Measurements from ENCODE around the gene SV2C. TPM values are rescaled to one million over a fixed set of nuclear protein-coding genes. Genes with fewer than 3 reads are reported as not detected.

SV2C gene
- total and polyA plus RNA-seq, 2 of the 13 experiments (the other 11 are each of a cell fraction or from before 2014, with no cell fraction given), result not detected

- CTCF ChIA-PET (ENCODE audit: low intra/inter-chr PET ratio, low total read pairs), result no interaction called here
- 17% methylated on average over 8 of the region's 8 CpGs for WGBS (ENCODE audit: low lambda C conversion rate)
- POLR2A ChIA-PET, result no interaction called here
- DNase-seq (ENCODE audit: low spot score) (no peak), FAIRE-seq (no peak), ATAC-seq (no peak)
- Histone ChIP-seq H3K4me1 (ENCODE audit: insufficient read depth, low read length) (no peaks in the 10 kb centered on the region), H3K9me3 (ENCODE audit: low read length) (no peaks in the 10 kb centered on the region), H3K36me3 (replicated peaks in 1 of 2; ENCODE audit: control insufficient read depth in 1 of 2, insufficient read depth in 2 of 2, low read length in 2 of 2) (no peaks in the 10 kb centered on the region), H3K27ac (ENCODE audit: extremely low read length, insufficient read depth, low read length) (no peak overlapping the region), H2AFZ (ENCODE audit: low read length) (no peak overlapping the region), H3K4me2 (ENCODE audit: low read depth, low read length) (no peak overlapping the region), H3K79me2 (ENCODE audit: insufficient read depth, low read length) (no peaks in the 10 kb centered on the region), H3K27me3 (ENCODE audit: control insufficient read depth in 1 of 2, insufficient read depth in 2 of 2, low read length in 2 of 2) (peaks cover 0 to 6% of the 10 kb centered on the region in 2 experiments; a peak in 2 of 5 replicates), H4K20me1 (ENCODE audit: insufficient read depth, low read length) (no peaks in the 10 kb centered on the region), H3K9ac (ENCODE audit: insufficient read depth, low read depth, low read length) (no peak overlapping the region), H3K4me3 (replicated peaks in 1 of 3; ENCODE audit: insufficient read depth in 1 of 3, low read depth in 2 of 3, low read length in 3 of 3) (no peak overlapping the region)
- BruUV-seq (replicated peaks), result no TSS peak
- in situ Hi-C loops (cut with HindIII; ENCODE audit: extremely low pct_ligation_motif_present, low pct_unique_long_range_greater_than_20kb) (no loop called here), intact Hi-C loops (cut with micrococcal nuclease; ENCODE audit: unreplicated experiment) (no loop called here)
- TF ChIP-seq PREB (CRISPR knock-in tag; IDR thresholded peaks at IDR 0.05), result no peak
- TF ChIP-seq PTBP1 (IDR thresholded peaks at IDR 0.05; ENCODE audit: low read depth, low read length, poor library complexity, severe bottlenecking), result no peak
- no peak for TF ChIP-seq ZNF639 (CRISPR knock-in tag; conservative IDR thresholded peaks at IDR 0.05)
- no peak for TF ChIP-seq GATAD2A (CRISPR knock-in tag; IDR thresholded peaks at IDR 0.05)
- TF ChIP-seq ZNF263 (CRISPR knock-in tag; IDR thresholded peaks at IDR 0.05), result no peak
- no peak for TF ChIP-seq ZFAT (CRISPR knock-in tag; conservative IDR thresholded peaks at IDR 0.05)
- no peak for TF ChIP-seq KDM3A (CRISPR knock-in tag; IDR thresholded peaks at IDR 0.05; ENCODE audit: low read depth)
- no peak for TF ChIP-seq SSRP1 (CRISPR knock-in tag; IDR thresholded peaks at IDR 0.05)
- TF ChIP-seq ZNF33A (CRISPR knock-in tag; IDR thresholded peaks at IDR 0.05; ENCODE audit: borderline replicate concordance), result no peak
These were observed 97.9 kb downstream of the SV2C start for GRCh38 chr5:76180814-76181805.
